ENCODE measurements around the gene MMP17. TPM values are rescaled to one million over a fixed set of nuclear protein-coding genes. Genes with fewer than 3 reads are reported as not detected.
A peak's percentile ranks its signal among the peaks of the same experiment; 100 is the strongest.
"Not testable (repeated sequence)": the region's sequence is repeated elsewhere in the genome, so short reads cannot be mapped to it uniquely, and the experiment has no call there.

MMP17 gene
- total RNA-seq, 1 experiment from 2014 or later, result 42.6 TPM

- in situ Hi-C loops (cut with HindIII; ENCODE audit: low pct_unique_long_range_greater_than_20kb, low sequenced_read_pairs), result no loop called here
- no peak for DNase-seq (ENCODE audit: low read depth, low spot score)
Measured at GRCh38 chr12:131867891-131868675, 39.9 kb downstream of the MMP17 start.

- in situ Hi-C loops (cut with HindIII; ENCODE audit: low pct_unique_long_range_greater_than_20kb, low sequenced_read_pairs), result no loop called here
- no peak for DNase-seq (ENCODE audit: low read depth, low spot score)
Measured at GRCh38 chr12:131869871-131870418, 41.8 kb downstream of the MMP17 start.

DNA sequence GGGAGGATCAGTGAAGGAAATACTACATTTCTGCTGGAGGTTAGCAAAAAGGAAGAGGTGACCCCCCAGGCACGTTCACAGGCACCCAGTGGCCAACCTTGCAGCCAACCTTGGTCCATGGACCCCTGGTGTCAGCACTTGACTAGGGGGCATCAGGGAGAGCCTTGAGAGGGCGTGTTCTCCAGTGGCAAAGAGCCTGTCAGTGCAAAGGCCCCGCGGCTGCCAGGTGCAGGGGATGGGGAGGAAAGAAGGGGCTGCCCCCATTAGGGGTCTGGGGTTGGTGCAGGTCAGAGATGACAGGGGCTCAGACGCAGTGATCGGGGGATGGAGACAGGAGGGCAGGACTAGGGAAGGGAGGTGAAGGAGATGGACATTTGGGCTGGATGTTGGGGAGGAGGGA lies 43.5 kb downstream of the MMP17 start:
- in situ Hi-C loops (cut with HindIII; ENCODE audit: low pct_unique_long_range_greater_than_20kb, low sequenced_read_pairs), result no loop called here
- DNase-seq (ENCODE audit: low read depth, low spot score), result no peak

DNA sequence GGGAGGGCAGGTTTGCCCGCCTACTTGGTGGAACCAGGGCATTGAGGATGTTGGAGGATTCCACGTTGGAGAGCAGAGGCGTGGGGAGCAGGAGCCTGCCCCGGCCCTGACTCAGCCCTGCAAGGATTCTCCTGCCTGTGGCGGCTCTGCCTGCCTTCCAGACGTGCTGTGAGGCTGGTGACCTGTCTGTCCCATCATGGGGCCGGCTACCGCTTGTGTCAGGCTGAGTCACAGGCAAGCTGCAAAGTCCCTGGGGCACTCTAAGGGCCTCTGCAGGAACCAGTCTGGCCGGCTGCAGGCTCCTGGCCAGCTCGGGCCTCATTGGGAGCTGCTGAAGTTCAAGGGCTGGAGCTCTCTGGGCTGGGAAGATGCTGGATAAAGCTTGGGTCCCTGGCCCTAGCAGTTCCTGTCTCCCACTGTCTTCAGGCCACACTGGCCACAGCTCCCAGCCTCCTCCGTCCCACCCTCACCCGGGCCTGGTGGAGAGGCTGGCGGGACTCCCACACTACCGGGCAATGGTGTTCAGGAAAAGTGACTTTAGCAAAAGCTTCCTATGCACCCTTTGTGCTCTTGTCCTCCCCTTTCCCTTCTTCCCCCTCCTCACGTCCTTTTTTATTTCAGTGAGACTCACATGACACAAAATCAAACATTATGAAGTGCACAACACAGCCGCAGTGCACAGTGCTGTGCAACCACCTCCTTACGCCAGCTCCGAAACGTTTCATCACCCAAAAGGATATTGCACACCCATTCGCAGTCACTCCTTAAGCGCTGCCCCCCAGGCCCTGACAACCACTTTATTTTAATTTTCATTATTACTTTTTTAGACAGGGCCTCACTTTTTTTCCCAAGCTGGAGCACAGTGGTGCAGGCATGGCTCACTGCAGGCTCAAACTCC lies 44.2 kb downstream of the MMP17 start:
- DNase-seq (ENCODE audit: low read depth, low spot score), result no peak
- in situ Hi-C loops (cut with HindIII; ENCODE audit: low pct_unique_long_range_greater_than_20kb, low sequenced_read_pairs), result no loop called here

DNA sequence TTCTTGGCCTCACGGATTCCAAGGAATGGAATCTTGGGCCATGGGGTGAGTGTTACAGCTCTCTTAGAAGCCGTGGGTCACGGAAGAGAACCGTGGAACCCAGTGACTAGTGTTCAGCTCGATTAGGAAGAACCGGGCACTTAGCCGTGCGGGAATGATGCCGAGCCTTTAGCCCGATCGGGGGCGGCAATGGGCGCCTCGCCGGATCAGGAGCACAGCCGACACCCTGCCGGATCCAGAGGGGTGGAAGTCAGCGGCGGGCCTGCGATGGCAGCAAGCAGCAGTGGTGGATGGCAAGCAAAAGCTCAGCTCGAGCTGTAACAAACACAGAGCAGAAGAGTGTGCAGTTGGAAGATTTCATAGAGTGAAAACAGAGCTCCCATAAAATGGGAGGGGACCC lies 45.1 kb downstream of the MMP17 start:
- in situ Hi-C loops (cut with HindIII; ENCODE audit: low pct_unique_long_range_greater_than_20kb, low sequenced_read_pairs), result no loop called here
- DNase-seq (ENCODE audit: low read depth, low spot score), result no peak

- in situ Hi-C loops (cut with HindIII; ENCODE audit: low pct_unique_long_range_greater_than_20kb, low sequenced_read_pairs); DNase-seq (ENCODE audit: low read depth, low spot score): not testable (repeated sequence)
Measured at GRCh38 chr12:131874972-131875371, 46.8 kb downstream of the MMP17 start.

DNA sequence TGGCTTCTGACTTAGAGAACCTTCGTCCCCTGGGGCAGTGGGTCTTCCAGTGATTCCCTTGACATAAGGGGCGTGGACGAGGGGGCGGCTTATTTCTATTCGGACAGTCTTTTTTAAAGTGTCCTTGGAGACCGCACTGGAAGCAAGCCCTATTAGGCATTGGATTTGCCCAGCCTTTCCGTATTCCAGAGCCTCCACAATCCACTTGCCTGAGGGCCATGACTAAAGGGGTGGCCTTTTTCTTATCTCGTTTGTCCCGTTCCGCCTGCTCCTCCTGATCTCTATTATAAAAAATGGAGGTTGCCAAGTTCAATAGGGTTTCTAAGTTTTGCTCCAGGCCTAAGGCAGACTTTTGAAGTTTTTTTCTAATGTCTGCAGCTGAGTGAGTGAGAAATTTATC lies 49.0 kb downstream of the MMP17 start:
- DNase-seq (ENCODE audit: low read depth, low spot score); in situ Hi-C loops (cut with HindIII; ENCODE audit: low pct_unique_long_range_greater_than_20kb, low sequenced_read_pairs): not testable (repeated sequence)

GRCh38 chr12:131878436-131878835 lies 50.2 kb downstream of the MMP17 start:
- in situ Hi-C loops (cut with HindIII; ENCODE audit: low pct_unique_long_range_greater_than_20kb, low sequenced_read_pairs); DNase-seq (ENCODE audit: low read depth, low spot score): not testable (repeated sequence)

DNA sequence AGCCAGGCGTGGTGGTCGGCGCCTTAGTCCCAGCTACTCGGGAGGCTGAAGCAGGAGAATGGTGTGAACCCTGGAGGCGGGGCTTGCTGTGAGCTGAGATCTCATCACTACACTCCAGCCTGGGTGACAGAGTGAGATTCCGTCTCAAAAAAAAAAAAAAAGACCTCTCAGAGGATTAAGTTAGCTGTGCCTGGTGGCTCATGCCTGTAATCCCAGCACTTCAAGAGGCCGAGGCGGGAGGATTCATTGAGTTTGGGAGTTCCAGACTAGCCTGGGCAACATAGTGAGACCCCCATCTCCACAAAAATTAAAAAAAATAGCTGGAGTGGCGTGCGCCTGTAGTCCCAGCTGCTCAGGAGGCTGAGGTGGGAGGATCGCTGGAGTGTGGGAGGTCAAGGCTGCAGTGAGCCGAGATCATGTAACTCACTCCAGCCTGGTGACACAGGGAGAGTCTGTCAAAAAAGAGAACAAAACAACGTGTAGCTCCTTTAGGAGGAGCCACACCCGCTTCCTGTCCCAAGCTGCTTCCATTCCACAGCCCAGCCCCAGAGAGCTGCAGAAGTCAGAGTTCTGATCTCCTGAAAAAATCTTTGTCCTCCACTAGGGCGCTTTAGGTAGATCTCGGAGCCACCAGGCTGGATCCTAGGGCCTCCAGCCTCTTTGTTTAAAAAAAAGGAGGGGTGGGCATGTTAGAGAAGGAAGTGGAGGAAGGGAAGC lies 54.8 kb downstream of the MMP17 start:
- no peak for DNase-seq (ENCODE audit: low read depth, low spot score)
- in situ Hi-C loops (cut with HindIII; ENCODE audit: low pct_unique_long_range_greater_than_20kb, low sequenced_read_pairs), result no loop called here

DNA sequence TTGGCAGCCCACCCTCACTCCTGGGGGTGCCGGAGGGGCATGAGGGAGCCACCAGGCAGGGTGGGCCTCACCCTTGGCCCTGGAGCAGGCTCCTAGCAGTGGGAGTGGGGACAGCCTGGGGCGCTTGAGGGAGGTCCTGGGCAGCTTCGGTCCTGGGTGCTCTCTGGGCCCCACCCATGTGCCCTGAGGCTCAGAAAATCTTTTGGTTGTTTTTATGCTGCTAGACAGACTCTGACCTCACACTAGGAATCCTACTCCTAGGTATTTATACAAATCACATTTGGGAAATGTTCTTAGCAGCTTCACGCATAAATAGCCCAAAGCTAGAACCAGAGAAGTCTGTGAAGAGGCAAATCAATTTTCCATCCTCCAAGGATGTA lies 55.3 kb downstream of the MMP17 start:
- DNase-seq (ENCODE audit: low read depth, low spot score), result no peak
- in situ Hi-C loops (cut with HindIII; ENCODE audit: low pct_unique_long_range_greater_than_20kb, low sequenced_read_pairs), result no loop called here

GRCh38 chr12:131885076-131885475 lies 56.9 kb downstream of the MMP17 start:
- in situ Hi-C loops (cut with HindIII; ENCODE audit: low pct_unique_long_range_greater_than_20kb, low sequenced_read_pairs); DNase-seq (ENCODE audit: low read depth, low spot score): not testable (repeated sequence)

DNA sequence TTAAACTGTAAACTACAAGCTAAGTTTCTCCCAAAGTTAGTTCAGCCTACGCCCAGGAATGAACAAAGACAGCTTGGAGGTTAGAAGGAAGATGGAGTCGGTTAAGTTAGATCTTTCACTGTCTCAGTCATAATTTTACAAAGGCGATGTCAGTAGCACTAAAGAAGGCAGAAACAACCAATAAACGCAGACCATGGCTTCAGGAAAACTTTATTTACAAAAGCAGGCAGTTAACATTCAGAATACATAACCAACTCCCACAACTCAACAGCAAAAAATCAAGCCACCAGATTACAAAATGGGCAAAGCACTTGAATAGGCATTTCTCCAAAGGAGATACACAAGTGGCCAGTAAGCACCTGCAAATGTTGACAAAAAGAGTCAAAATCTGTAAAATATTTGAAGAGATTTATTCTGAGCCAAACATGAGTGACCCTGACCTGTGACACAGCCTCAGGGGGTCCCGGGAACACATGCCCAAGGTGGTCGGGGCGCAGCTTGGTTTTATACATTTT lies 57.4 kb downstream of the MMP17 start:
- in situ Hi-C loops (cut with HindIII; ENCODE audit: low pct_unique_long_range_greater_than_20kb, low sequenced_read_pairs), result no loop called here
- no peak for DNase-seq (ENCODE audit: low read depth, low spot score)

- in situ Hi-C loops (cut with HindIII; ENCODE audit: low pct_unique_long_range_greater_than_20kb, low sequenced_read_pairs); DNase-seq (ENCODE audit: low read depth, low spot score): not testable (repeated sequence)
Measured at GRCh38 chr12:131891722-131892121, 63.5 kb downstream of the MMP17 start.

- no peak for DNase-seq (ENCODE audit: low read depth, low spot score)
- in situ Hi-C loops (cut with HindIII; ENCODE audit: low pct_unique_long_range_greater_than_20kb, low sequenced_read_pairs), result no loop called here
Measured at GRCh38 chr12:131892711-131893604, 64.8 kb downstream of the MMP17 start.

GRCh38 chr12:131893605-131894312 lies 65.6 kb downstream of the MMP17 start:
- in situ Hi-C loops (cut with HindIII; ENCODE audit: low pct_unique_long_range_greater_than_20kb, low sequenced_read_pairs), result no loop called here
- no peak for DNase-seq (ENCODE audit: low read depth, low spot score)

GRCh38 chr12:131894313-131894860 lies 66.2 kb downstream of the MMP17 start, which contains the start of gene ULK1:
Gene ULK1 (plus strand): TSS chr12:131894622. CDS start chr12:131895002, 380 bp downstream.
- DNase-seq (ENCODE audit: low read depth, low spot score), result peak; percentile 87
- in situ Hi-C loops (cut with HindIII; ENCODE audit: low pct_unique_long_range_greater_than_20kb, low sequenced_read_pairs), result no loop called here

Data from SK-MEL-5 (cell line).